Measurements from ENCODE around the gene RAMAC. TPM values are rescaled to one million over a fixed set of nuclear protein-coding genes. Genes with fewer than 3 reads are reported as not detected.
"Not testable (repeated sequence)": the region's sequence is repeated elsewhere in the genome, so short reads cannot be mapped to it uniquely, and the experiment has no call there.

The RAMAC gene
- total RNA-seq, 3 donors from 2014 or later (not counting 1 experiment from before 2014, with no cell fraction given), result 15.4 to 27.2 (median 25.7) TPM

DNA sequence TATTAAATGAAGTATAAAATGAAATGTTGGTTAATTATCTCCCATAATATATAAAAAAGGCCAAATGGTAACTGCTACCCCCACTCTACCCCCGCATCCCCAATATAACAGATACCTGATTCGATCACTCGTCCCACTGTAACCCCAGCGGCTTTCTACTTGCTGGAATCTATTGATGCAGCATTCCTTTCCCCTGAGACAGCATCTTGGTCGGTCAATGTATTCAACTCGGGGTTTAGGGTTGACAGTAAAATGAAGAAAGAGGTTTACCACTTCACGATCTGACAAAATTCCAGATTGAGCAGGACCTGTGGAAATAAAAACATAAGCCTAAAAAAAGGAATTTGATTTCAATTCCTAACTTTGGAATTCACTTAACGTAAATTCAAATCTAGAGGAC lies 44.0 kb downstream of the RAMAC start:
- no peak for ATAC-seq

GRCh38 chr15:83031234-83031633 lies 45.2 kb downstream of the RAMAC start:
- ATAC-seq; H3K9me3 Mint-ChIP-seq; H3K27ac ChIP-seq (ENCODE audit: low read length); H3K4me3 Mint-ChIP-seq; H3K27me3 ChIP-seq (ENCODE audit: control insufficient read depth, insufficient read depth, low read length); H3K9me3 ChIP-seq (ENCODE audit: control insufficient read depth, insufficient read depth, low read length); intact Hi-C loops (cut with micrococcal nuclease); H3K4me3 ChIP-seq (ENCODE audit: low read length); H3K27me3 Mint-ChIP-seq (ENCODE audit: low read depth in 2 of 2); H3K4me1 ChIP-seq (ENCODE audit: control insufficient read depth, insufficient read depth, low read length); H3K27ac Mint-ChIP-seq; DNase-seq: not testable (repeated sequence)
- peaks cover 39% of the 10 kb centered on the region for H3K36me3 ChIP-seq (ENCODE audit: control insufficient read depth, insufficient read depth, low read length)
- 97% methylated on average over 4 of the region's 6 CpGs for WGBS (ENCODE audit: insufficient coverage)
- Mint-ChIP-seq H3K4me1 (peaks cover 19 to 30% of the 10 kb centered on the region in 2 donors), H3K36me3 (peaks cover 22% of the 10 kb centered on the region)

More for the DNA sequence above, 44.0 kb downstream of the RAMAC start:
- Mint-ChIP-seq H3K4me3 (no peak overlapping the region), H3K9me3 (peaks cover 0 to 2% of the 10 kb centered on the region in 2 donors), H3K27ac (no peak overlapping the region), H3K27me3 (ENCODE audit: low read depth in 2 of 2) (no peaks in the 10 kb centered on the region), H3K36me3 (peaks cover 12% of the 10 kb centered on the region), H3K4me1 (peaks cover 8 to 19% of the 10 kb centered on the region in 2 donors)
- no peak overlapping the region for H3K4me3 ChIP-seq (ENCODE audit: low read length)
- no peak for TF ChIP-seq CTCF (IDR thresholded peaks at IDR 0.05)
- H3K27ac ChIP-seq (ENCODE audit: low read length), result no peak overlapping the region
- H3K36me3 ChIP-seq (ENCODE audit: control insufficient read depth, insufficient read depth, low read length), result peaks cover 38% of the 10 kb centered on the region
- intact Hi-C loops (cut with micrococcal nuclease), result no loop called here
- no peaks in the 10 kb centered on the region for H3K9me3 ChIP-seq (ENCODE audit: control insufficient read depth, insufficient read depth, low read length)
- WGBS (ENCODE audit: insufficient coverage), result 98% methylated on average over 7 of the region's 8 CpGs
- H3K27me3 ChIP-seq (ENCODE audit: control insufficient read depth, insufficient read depth, low read length), result no peaks in the 10 kb centered on the region
- DNase-seq, result no peak
- H3K4me1 ChIP-seq (ENCODE audit: control insufficient read depth, insufficient read depth, low read length), result peaks cover 2% of the 10 kb centered on the region

DNA sequence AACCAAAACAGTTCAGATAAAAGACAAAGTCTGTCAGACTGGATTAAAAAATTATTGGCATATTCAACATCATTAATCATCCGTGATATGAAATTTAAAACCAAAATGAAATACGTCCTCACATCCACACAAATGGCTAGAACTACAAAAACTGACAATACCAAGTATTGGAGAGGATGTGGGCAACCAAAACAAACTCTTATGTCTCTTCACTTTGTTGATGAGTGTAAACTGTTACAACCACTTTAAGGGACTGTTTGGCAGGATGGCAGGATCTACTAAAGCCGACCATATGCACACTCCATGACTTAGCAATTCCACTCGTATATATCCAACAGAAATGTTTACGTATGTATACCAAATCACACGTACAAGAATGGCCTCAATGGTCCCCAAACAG lies 50.2 kb downstream of the RAMAC start:
- Mint-ChIP-seq H3K4me3 (peak overlapping the region; percentile 4), H3K27me3 (ENCODE audit: low read depth in 2 of 2) (no peaks in the 10 kb centered on the region), H3K27ac (peak overlapping the region; percentile 70 to 85), H3K36me3 (peaks cover 24% of the 10 kb centered on the region), H3K9me3 (no peaks in the 10 kb centered on the region), H3K4me1 (peaks cover 46 to 50% of the 10 kb centered on the region in 2 donors)
- H3K36me3 ChIP-seq (ENCODE audit: control insufficient read depth, insufficient read depth, low read length), result peaks cover 35% of the 10 kb centered on the region
- DNase-seq (no peak), ATAC-seq (peak in 1 of 3 donors; percentile 29)
- 84% methylated on average over 4 of the region's 6 CpGs for WGBS (ENCODE audit: insufficient coverage)
- intact Hi-C loops (cut with micrococcal nuclease), result no loop called here
- TF ChIP-seq CTCF (IDR thresholded peaks at IDR 0.05), result no peak
- no peaks in the 10 kb centered on the region for H3K9me3 ChIP-seq (ENCODE audit: control insufficient read depth, insufficient read depth, low read length)
- H3K27me3 ChIP-seq (ENCODE audit: control insufficient read depth, insufficient read depth, low read length), result no peaks in the 10 kb centered on the region
- H3K27ac ChIP-seq (ENCODE audit: low read length), result no peak overlapping the region
- no peak overlapping the region for H3K4me3 ChIP-seq (ENCODE audit: low read length)
- H3K4me1 ChIP-seq (ENCODE audit: control insufficient read depth, insufficient read depth, low read length), result peaks cover 3% of the 10 kb centered on the region

GRCh38 chr15:83039206-83039605 lies 53.2 kb downstream of the RAMAC start:
- Histone ChIP-seq H3K9me3 (ENCODE audit: control insufficient read depth, insufficient read depth, low read length) (no peaks in the 10 kb centered on the region), H3K4me3 (ENCODE audit: low read length) (no peak overlapping the region), H3K27me3 (ENCODE audit: control insufficient read depth, insufficient read depth, low read length) (no peaks in the 10 kb centered on the region), H3K36me3 (ENCODE audit: control insufficient read depth, insufficient read depth, low read length) (peaks cover 35% of the 10 kb centered on the region), H3K27ac (ENCODE audit: low read length) (no peak overlapping the region), H3K4me1 (ENCODE audit: control insufficient read depth, insufficient read depth, low read length) (peaks cover 3% of the 10 kb centered on the region)
- peak overlapping the region; percentile 70 to 85 for H3K27ac Mint-ChIP-seq
- intact Hi-C loops (cut with micrococcal nuclease), result no loop called here
- no peaks in the 10 kb centered on the region for H3K27me3 Mint-ChIP-seq (ENCODE audit: low read depth in 2 of 2)
- no peaks in the 10 kb centered on the region for H3K9me3 Mint-ChIP-seq
- ATAC-seq, result no peak
- H3K36me3 Mint-ChIP-seq, result peaks cover 24% of the 10 kb centered on the region
- peaks cover 53 to 58% of the 10 kb centered on the region in 2 donors for H3K4me1 Mint-ChIP-seq
- no peak for TF ChIP-seq CTCF (IDR thresholded peaks at IDR 0.05)
- 100% methylated on average over 1 of the region's 1 CpG for WGBS (ENCODE audit: insufficient coverage)
- H3K4me3 Mint-ChIP-seq, result no peak overlapping the region
- no peak for DNase-seq

Other genes with a start within 250 kb of the RAMAC start
- gene FSD2, start 180.1 kb upstream of the RAMAC start, total RNA-seq, result not detected
- 10 to 100 TPM; 48.5 to 78.0 (median 67.6) TPM for gene WHAMM, start 176.6 kb upstream of the RAMAC start, total RNA-seq
- gene HOMER2, start 33.5 kb upstream of the RAMAC start, total RNA-seq, result 1 to 10 TPM; 3.6 to 7.0 (median 4.0) TPM
- 10 to 100 TPM; 12.5 to 16.0 (median 15.1) TPM for gene C15orf40, start 25.4 kb downstream of the RAMAC start, total RNA-seq
- gene BTBD1, start 81.0 kb downstream of the RAMAC start, total RNA-seq, result 10 to 100 TPM; 42.5 to 54.4 (median 54.0) TPM
- 10 to 100 TPM; 10.4 to 15.5 (median 12.6) TPM for gene TM6SF1, start 121.4 kb downstream of the RAMAC start, total RNA-seq
- 10 to 100 TPM; 13.0 to 25.3 (median 21.4) TPM for gene HDGFL3, start 221.6 kb downstream of the RAMAC start, total RNA-seq

Data from natural killer cell (primary cell).